Uterus (tissue), 4 donors: ENCODE results near the gene SHISA9. TPM values are rescaled to one million over a fixed set of nuclear protein-coding genes. Genes with fewer than 3 reads are reported as not detected.

Experiments
- DNase-seq, 2 donors: peaks; one replicate each; pipeline ENCODE4 v3.0.0-alpha.2; 2019 to 2020
- H3K27ac ChIP-seq, 2 donors: fragments of 200-600 bp; sonication (generic); 1 replicate in 1 of 2; 2 replicates in 1 of 2; pipeline ENCODE4 v1.5.1; 2016 to 2018
- H3K27me3 ChIP-seq, 2 donors: fragments of 200-600 bp; sonication (generic); one replicate each; pipeline ENCODE4 v1.5.1; 2018 to 2019; ENCODE audit warnings: control low read depth in 1 of 2
- H3K36me3 ChIP-seq, 2 donors: fragments of 200-600 bp; sonication (generic); one replicate each; pipeline ENCODE4 v1.5.1; 2019; ENCODE audit warnings: control low read depth in 1 of 2
- H3K4me1 ChIP-seq, 2 donors: fragments of 200-600 bp; sonication (generic); one replicate each; pipeline ENCODE4 v1.5.1; 2018 to 2019; ENCODE audit warnings: control low read depth in 1 of 2
- H3K4me3 ChIP-seq, 2 donors: fragments of 200-600 bp; sonication (generic); 1 replicate in 1 of 2; 2 replicates in 1 of 2; pipeline ENCODE4 v1.5.1; 2018 to 2019; ENCODE audit warnings: mild to moderate bottlenecking in 1 of 2
- H3K9me3 ChIP-seq, 2 donors: fragments of 200-600 bp; sonication (generic); one replicate each; pipeline ENCODE4 v1.5.1; 2019; ENCODE audit warnings: control low read depth in 1 of 2
- POLR2A ChIP-seq, 2 donors: fragments of 450-650 bp; IDR thresholded peaks; one replicate each; pipeline ENCODE4 v1.6.1; 2016; ENCODE audit warnings: antibody characterized with exemption in 2 of 2, mild to moderate bottlenecking in 1 of 2, moderate library complexity in 1 of 2
- intact Hi-C: fragments of 100-400 bp; cut with DNase I; formaldehyde crosslinking; loops from one replicate; pipeline ENCODE4 v1.15.1; 2023; ENCODE audit warnings: low total_unique reads
- total RNA-seq, 4 donors: library from RNA; depleted of rRNA in 3 of 4; stranded (reverse); fragments of >200 nt in 3 of 4; gene quantifications; one replicate each; pipeline versions ENCODE4 v1.1.0 to v1.2.4, GENCODE V29; 2014 to 2023
- TF ChIP-seq, protein P1 (sequence below), 4 experiments: fragments of 200-600 bp in 2 of 4; fragments of 450-650 bp in 2 of 4; sonication (generic) in 2 of 4; IDR thresholded peaks; one replicate each; pipeline ENCODE4 v1.5.1; 2016 to 2019; ENCODE audit warnings: antibody characterized with exemption in 4 of 4, mild to moderate bottlenecking in 2 of 4, moderate library complexity in 1 of 4
- donor health status: DM: yes; HTN: yes; CAD: no.

The SHISA9 gene
- total RNA-seq, 4 donors from 2014 or later, result 0.27 TPM; not detected in 3

DNA sequence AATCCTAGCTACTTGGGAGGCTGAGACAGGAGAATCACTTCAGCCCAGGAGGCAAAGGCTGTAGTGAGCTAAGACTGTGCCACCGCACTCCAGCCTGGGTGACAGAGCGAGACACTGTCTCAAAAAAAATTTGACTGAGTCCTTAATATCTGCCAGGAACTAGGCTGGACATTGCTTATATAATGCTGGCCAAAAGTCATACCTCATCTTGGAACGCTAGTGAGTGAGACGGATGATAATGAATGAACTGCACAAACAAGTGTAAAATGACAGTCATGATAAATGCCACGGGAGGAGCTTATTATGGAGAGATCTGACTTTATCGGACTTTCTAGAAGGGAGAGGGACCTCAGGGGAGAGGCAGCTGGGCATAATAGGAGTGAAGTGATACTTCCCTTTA, 327.6 kb downstream of the SHISA9 start:
- H3K27me3 ChIP-seq, result no peaks in the 10 kb centered on the region
- H3K4me3 ChIP-seq, result no peak overlapping the region
- H3K27ac ChIP-seq, result no peak overlapping the region
- TF ChIP-seq POLR2A (IDR thresholded peaks at IDR 0.05), result no peak
- TF ChIP-seq, protein P1, sequence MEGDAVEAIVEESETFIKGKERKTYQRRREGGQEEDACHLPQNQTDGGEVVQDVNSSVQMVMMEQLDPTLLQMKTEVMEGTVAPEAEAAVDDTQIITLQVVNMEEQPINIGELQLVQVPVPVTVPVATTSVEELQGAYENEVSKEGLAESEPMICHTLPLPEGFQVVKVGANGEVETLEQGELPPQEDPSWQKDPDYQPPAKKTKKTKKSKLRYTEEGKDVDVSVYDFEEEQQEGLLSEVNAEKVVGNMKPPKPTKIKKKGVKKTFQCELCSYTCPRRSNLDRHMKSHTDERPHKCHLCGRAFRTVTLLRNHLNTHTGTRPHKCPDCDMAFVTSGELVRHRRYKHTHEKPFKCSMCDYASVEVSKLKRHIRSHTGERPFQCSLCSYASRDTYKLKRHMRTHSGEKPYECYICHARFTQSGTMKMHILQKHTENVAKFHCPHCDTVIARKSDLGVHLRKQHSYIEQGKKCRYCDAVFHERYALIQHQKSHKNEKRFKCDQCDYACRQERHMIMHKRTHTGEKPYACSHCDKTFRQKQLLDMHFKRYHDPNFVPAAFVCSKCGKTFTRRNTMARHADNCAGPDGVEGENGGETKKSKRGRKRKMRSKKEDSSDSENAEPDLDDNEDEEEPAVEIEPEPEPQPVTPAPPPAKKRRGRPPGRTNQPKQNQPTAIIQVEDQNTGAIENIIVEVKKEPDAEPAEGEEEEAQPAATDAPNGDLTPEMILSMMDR (IDR thresholded peaks at IDR 0.05), result no peak
- H3K36me3 ChIP-seq, result no peaks in the 10 kb centered on the region
- no peaks in the 10 kb centered on the region for H3K9me3 ChIP-seq
- no peaks in the 10 kb centered on the region for H3K4me1 ChIP-seq
- DNase-seq, result no peak
- intact Hi-C loops, result no loop called here

DNA sequence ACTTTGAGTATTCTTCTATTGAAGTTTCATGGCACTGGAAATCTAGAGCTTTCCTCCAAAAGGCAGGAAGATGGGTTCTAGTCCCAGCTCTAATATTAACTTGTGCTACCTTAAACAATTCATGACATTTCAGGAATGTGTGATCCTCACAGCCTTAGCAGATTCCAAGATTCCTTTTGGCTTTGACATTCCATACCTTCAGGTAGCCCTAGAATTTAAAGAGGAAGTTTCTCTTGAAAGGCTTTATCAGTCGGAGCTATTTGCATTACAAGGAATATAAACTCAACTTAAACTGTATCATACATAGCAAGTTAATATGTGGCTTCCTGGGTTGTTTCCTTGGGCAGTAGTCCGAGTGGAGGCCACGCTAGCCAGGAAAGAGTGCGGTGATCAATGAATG, 330.0 kb downstream of the SHISA9 start:
- no peaks in the 10 kb centered on the region for H3K27me3 ChIP-seq
- no peaks in the 10 kb centered on the region for H3K4me1 ChIP-seq
- no peak for DNase-seq
- no peak overlapping the region for H3K4me3 ChIP-seq
- H3K27ac ChIP-seq, result no peak overlapping the region
- no peaks in the 10 kb centered on the region for H3K9me3 ChIP-seq
- TF ChIP-seq POLR2A (IDR thresholded peaks at IDR 0.05), result no peak
- TF ChIP-seq, protein P1 (IDR thresholded peaks at IDR 0.05), result no peak
- intact Hi-C loops, result no loop called here
- no peaks in the 10 kb centered on the region for H3K36me3 ChIP-seq

DNA sequence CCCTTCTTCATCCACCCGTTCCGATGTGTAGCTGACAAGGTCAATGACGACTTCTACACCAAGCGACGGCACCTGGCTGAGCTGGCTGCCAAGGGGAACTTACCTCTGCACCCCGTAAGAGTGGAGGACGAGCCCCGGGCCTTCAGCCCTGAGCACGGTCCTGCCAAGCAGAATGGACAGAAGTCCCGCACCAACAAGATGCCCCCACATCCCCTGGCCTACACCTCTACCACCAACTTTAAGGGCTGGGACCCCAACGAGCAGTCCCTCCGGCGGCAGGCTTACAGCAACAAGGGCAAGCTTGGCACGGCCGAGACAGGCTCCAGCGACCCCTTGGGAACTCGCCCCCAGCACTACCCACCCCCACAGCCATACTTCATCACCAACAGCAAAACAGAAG, 333.6 kb downstream of the SHISA9 start:
- Histone ChIP-seq H3K27ac (no peak overlapping the region), H3K4me3 (no peak overlapping the region), H3K4me1 (no peaks in the 10 kb centered on the region), H3K27me3 (no peaks in the 10 kb centered on the region), H3K9me3 (no peaks in the 10 kb centered on the region), H3K36me3 (no peaks in the 10 kb centered on the region)
- intact Hi-C loops, result no loop called here
- TF ChIP-seq POLR2A (IDR thresholded peaks at IDR 0.05), result no peak
- TF ChIP-seq, protein P1 (IDR thresholded peaks at IDR 0.05), result no peak
- DNase-seq, result no peak

DNA sequence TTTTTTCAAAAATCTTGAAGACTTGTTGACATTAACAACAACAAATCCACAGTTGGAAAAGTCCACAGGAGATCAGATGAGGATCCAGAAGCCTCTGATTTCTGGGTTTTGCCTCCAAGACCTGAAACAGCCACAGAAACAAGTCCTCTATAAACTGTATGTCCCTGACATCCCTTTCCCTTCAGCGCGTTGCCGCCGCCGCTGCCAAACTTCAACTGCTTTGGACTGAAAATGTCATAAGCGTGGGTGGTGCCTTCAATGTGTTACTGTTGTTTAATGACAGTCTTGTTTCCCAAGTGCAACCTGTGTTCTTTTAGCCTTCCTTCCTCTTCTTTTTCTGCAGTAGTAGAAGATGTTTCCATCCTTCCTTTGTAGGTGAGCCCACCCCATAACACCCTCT, 334.9 kb downstream of the SHISA9 start:
- Histone ChIP-seq H3K27me3 (no peaks in the 10 kb centered on the region), H3K4me1 (no peaks in the 10 kb centered on the region), H3K9me3 (no peaks in the 10 kb centered on the region), H3K27ac (no peak overlapping the region), H3K4me3 (no peak overlapping the region), H3K36me3 (no peaks in the 10 kb centered on the region)
- no peak for DNase-seq
- TF ChIP-seq, protein P1 (IDR thresholded peaks at IDR 0.05), result no peak
- TF ChIP-seq POLR2A (IDR thresholded peaks at IDR 0.05), result no peak
- intact Hi-C loops, result no loop called here

DNA sequence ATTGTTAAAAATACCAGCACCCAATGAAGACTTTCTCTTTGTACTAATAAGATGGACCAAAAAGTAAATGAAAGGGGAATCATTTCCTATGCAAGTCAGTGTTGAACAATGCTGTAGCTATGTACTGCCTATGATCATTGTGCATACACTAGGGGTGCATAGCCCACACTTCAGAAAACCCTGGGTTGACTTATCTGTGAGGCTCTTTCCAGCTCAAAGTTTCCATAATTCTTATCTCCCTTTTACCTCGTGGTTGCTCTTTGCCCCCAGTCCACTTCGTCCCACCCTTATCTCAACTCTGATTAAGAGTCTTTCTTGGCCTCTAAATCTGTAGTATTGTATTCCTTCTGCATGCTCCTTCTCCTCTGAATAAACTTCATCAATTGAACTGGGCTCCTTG, 336.8 kb downstream of the SHISA9 start:
- Histone ChIP-seq H3K27ac (no peak overlapping the region), H3K4me3 (no peak overlapping the region), H3K36me3 (no peaks in the 10 kb centered on the region), H3K27me3 (no peaks in the 10 kb centered on the region), H3K4me1 (no peaks in the 10 kb centered on the region), H3K9me3 (no peaks in the 10 kb centered on the region)
- no peak for TF ChIP-seq POLR2A (IDR thresholded peaks at IDR 0.05)
- TF ChIP-seq, protein P1 (IDR thresholded peaks at IDR 0.05), result no peak
- intact Hi-C loops, result no loop called here
- DNase-seq, result no peak
